ENCODE results near the gene SRGN.

DNA sequence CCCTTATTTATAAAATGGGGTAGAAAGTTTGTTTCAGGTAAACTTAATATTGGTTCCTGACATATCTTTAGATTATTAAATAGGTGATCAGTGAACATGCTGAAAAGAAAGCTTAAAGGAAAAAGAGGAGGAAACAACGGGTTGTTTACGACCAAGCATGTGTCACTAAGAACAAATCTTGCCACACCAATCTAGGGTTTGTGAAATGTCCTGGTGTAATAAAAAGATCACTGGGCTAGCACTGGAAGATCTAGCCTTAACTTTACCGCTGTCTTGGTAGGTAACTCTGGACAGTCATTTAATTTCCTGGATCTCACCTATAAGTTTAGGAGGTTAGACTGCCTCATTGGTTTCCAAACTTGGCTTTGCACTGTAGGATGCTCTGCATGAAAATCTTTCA, 55.1 kb downstream of the SRGN start:
- TF ChIP-seq, protein P1, sequence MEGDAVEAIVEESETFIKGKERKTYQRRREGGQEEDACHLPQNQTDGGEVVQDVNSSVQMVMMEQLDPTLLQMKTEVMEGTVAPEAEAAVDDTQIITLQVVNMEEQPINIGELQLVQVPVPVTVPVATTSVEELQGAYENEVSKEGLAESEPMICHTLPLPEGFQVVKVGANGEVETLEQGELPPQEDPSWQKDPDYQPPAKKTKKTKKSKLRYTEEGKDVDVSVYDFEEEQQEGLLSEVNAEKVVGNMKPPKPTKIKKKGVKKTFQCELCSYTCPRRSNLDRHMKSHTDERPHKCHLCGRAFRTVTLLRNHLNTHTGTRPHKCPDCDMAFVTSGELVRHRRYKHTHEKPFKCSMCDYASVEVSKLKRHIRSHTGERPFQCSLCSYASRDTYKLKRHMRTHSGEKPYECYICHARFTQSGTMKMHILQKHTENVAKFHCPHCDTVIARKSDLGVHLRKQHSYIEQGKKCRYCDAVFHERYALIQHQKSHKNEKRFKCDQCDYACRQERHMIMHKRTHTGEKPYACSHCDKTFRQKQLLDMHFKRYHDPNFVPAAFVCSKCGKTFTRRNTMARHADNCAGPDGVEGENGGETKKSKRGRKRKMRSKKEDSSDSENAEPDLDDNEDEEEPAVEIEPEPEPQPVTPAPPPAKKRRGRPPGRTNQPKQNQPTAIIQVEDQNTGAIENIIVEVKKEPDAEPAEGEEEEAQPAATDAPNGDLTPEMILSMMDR (conservative IDR thresholded peaks at IDR 0.05), result no peak
- TF ChIP-seq ZFX (IDR thresholded peaks at IDR 0.05), result no peak

All from C4-2B (cell line).